NCI-H1417 (cell line): ENCODE results near the gene H19.

Experiments
- DNase-seq, 3 experiments: peaks; one replicate each; lab custom pipeline; 2025; lab: John Stamatoyannopoulos, UW

The H19 gene

DNA sequence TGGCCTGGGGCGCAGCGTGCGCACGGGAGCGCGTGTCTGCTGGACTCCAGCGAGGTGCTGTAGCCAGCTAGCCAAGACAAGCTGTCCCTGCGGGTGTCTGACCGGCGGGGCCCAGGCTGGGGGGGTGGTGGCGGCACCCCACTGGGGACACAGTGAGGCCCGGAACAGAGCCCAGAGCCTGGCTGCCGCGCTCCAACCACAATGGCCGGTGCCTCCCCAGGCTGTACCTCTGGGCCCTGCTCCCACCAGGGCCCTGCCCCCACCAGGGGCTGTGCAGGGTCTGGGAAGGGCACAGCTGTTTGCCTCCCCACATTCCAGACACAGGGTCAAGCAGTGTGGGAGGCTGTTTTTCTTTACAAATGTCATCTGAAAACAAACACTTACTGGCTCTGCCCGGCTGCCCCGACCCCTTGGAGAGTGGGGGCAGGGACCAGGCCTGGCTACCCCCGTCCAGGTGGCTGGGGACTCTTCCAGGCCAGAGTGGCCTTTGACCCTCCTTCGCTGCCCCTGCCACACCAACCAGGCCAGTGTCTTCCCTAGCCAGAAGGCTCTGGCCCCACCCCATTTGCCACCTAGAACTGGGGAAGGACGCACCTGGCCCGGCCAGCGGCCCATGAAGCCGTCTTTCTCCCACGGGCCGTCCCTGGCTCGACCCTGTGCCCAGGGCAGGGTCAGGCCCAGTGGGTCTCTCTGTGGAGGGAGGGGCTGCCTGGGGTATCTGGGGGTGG lies 14.6 kb downstream of the H19 start:
- no peak for DNase-seq

DNA sequence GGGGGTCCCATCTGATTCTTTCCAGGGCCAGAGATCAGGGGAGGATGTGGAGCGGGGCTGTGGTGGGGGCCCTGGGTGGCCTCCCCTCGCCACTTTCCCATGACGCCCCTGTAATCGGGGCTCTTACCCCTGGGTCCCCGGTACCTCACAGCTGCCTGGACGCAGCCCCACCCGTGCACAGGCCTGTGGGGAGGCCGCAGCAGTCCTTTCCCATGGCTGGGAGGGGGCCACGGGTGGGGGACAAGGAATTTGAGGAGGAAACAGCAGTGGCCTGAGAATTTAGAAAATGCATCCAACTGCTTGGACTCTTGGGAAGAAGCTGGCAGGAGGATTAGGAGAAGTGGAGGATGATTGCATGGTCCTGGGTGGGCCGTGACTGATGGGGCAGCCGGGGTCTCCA lies 18.0 kb downstream of the H19 start:
- DNase-seq: no peak

DNA sequence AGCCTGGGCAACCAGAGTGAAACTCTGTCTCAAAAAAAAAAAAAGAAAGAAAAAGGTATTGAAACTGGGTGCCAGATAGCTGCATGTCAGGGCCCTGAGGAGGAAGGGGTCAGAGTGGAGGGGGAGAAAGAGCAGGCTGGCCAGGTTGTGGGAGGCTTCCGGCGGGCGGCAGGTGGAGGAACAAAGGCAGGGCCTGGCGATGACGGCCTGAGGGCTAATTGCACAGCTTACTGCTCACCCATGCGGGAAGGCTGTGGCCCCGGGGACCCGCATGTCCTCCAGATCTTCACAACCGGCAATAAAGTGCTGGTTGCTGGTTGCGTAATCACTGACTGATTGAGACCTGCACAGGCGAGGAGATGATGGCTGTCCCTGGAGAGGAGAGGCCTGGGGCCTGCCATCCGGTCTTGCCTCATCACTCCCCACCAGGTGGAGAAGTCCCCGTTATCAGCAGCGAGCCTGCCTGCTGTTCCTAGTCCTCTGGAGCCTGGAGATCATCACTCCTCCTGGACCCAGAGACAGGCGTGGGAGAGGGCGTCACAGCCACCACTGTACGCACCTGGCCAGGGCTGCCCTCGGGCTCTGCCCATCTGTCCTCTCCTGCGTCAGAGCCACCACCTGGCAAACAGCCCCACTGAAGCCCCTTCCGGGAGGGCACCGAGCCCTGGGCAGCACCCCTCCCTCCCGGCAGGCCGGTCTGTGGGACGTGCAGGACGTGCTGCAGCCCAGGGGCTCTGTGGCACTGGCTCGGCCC lies 18.7 kb downstream of the H19 start:
- no peak for DNase-seq

DNA sequence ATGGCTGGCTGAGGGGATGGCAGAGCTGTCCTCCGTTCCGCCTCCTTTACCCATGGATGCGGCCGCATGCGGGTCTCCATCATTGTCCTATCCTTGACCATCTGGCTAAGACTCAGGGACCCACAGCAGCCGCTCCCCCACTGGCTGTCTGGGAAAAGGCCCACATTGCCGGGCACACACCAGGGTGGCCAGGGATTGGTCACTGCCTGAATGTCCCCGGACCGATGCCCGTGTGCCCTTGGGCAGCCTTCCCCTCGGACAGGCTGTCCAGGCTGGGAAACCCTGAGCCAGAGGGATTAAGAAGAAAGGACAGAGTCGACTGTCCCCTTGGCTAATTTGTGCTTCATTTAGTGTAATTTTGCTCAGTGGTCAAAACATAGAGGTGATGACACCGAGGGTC lies 22.5 kb downstream of the H19 start:
- DNase-seq: no peak

DNA sequence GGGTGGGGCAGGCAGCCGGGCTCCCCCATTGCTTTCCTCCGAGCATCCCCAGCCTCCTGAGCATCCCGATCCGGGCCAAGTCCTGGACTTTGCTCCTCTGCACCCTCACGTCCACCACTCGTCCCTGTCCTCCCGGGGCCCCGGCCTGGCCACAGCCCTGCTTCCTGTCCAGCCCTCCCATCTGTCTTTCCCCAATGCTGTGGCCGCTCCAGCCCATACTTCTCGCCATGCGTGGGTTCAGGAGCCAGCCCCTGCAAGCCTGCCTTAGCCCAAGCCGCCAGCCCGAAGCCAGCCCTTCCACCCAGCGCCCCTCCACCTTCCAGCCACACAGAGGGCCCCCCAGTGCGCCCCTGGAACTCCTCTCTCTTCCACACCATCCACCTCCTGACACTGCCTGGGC lies 26.7 kb downstream of the H19 start:
- no peak for DNase-seq

DNA sequence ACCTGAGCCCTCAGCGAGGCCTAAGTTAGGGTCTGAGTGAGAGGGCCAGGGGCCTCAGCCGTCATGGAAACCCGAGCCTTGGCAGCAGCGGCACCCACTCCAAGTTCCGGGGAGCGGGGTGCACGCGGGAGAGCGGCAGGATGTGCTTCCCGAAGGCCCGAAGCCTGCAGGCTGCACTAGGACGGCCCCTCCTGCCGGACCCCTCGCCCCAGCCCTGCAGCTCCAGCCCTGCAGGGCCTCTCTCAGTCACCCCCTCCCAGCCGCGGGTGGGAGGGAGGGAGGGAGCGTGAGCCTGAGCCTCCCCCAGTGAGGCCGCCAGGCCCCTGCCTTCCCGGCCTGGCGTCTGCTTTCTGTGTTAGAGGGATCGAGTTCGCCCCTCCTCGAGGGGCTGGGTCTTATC lies 27.9 kb downstream of the H19 start:
- no peak for DNase-seq

DNA sequence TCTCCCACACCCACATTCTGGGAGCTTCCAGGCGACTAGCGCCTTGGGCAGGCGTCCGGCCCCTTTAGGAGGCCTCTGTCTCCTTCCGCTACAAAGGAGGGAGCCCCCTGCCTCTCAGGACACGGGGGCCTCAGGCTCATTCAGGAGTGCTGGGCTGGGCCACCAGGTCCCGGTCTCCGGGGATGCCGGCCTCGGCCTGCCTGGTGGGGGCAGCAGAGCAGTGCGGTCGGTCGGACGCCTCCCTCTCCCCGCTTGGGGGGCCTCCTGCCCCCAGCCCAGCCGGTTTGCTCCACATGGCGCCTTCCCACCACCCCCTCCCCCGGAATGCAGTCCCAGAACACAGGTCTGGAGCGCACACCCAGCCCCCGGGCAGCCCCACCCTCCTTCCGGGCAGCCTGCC lies 28.6 kb downstream of the H19 start:
- DNase-seq: no peak

DNA sequence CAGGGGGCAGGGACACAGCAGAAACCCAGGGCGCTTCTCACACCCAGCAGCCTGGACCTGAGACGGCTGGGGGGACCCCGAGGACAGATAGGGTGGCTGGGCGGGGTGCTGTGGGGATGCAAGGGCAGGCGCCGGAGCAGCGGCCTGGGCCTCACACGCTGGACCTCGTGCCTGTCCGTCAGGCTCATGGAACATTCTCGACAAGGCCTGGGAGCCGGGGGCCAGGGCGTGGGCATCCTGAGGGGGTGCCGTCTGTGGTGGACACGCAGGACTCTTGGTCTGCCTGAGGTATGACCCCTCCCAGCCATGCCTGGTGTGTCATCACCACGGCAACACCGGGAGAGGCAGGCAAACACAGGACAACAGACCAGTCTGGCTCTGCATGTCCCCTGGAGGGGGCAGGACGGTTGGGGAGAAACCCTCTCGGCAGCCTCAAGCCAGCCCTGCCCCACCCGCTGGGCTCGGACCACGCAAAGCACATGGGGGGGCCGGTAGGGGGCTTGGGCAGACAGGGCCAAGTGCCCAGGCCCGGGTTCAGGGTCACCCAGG lies 29.1 kb downstream of the H19 start:
- no peak for DNase-seq

DNA sequence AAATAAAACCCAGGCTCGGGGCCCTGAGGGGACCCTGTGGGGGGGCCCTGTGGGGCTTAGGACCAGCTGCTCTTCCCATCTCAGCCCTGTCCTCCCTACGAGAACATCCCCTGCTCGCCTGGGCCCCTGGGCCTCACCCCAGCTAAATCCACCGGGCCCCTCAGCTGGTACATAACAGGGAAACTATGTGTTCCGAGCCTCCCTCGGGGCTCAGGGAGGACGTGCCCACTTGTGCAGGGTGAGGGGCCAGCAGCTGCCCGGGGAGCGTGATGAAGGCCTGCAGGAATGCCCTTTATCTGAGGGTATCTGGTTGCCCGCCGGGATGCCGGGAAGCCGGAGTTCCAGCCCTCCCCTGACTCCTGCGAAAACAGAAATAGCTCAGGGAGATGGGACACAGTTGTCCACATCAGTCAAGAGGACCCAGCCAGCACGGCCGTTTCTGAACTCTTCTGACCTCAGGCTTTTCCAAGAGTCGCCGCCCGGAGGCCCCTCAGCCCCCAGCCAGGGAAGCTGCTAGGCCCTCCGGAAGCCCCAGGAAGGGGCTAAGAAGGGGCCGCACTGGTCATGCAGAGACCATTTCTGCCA lies 29.9 kb downstream of the H19 start:
- no peak for DNase-seq

DNA sequence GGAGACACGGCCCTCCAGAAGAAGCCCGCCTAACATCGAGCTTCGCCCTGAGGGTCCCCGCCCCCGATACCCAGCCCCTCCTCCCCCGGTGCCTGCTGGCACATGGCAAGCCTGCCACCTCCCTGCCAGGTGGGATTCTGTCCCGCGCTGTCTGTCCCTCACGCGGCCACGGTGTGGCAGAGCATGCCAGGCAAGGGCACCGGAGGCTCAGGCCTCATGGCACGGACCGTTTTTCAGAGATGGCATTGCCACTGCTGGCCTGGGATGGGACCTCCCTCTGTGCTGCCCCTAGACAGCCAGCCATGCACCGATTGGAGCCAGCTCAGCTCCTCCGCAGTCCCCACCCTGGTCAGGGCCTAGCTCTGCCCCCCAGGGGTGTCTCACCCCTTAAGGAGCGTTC lies 31.1 kb downstream of the H19 start:
- DNase-seq: no peak

DNA sequence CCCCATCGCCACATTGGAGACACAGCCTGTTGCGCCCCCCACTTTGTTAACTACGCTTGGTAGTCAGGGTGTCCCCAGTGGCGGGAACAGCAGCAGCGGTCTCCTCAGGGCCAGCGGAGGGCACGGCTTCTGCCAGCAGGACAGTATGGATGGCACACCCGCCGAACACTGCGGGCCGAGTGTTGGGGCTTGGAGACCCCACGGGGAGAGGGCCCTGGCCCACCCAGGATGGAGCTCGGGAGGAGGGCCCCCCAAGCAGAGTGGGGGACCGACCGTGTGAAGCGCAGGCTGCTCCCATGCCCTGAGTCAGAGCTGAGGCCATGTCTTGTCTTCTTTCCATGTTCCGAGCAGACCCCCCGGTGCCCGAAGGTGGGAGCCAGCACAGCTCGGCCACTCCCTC lies 32.7 kb downstream of the H19 start:
- DNase-seq: no peak

DNA sequence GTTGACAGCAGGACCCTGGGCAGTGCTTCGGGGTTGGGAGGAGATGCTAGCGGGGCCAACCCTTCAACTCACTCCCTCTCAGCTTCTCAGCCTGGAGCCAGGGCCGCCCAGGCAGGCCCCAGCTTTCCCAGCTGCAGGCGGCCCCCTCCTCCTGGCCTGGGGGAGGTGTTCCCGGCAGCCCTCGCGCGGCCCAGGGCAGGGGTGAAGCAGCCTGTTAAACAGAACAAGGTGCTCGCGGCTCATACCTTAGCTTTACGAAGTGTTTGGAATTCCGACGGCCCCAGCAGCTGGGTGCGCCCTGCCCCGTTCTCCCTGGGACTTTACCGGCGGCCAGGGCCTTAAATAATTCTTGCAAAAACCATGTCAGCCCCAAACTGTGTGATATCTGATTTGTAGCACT lies 33.3 kb downstream of the H19 start:
- DNase-seq: no peak

DNA sequence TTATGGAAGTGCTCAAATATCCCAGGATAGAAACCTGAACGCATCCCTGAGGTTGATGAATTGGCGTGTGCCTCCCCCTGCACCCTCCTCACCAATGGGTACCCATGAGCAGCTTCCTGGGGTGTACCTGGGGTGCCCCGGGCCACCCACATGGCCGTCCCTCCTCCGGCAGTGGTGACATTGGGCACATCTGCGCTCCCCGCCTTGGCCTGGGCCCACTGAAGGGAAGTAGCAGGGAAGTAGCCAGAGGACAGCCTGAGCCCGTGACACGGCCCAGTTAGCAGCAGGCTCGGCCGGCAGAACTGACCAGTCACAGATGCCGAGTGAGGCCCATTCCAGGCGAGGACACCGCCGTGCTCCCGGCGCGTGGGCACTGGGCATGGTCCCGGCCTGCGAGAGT lies 33.8 kb downstream of the H19 start:
- DNase-seq: no peak

DNA sequence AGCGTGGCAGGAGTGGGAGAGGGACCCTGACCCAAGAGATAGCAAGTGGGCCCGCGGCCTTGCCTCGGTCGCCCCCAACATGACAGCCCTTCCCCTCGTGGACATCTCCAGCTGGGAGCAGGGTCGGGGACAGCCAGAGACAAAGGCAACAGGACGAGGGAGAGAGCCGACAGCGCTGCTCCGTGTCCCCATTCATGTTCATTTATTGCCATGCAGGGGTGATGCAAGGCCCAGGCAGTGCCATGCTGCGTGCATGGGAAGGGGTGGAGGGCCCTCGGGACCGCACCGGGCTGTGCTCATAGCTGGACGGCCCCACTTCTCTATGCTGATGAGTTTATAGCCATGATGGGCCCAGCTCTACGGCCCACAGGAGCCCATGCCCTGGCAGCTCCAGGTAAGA lies 37.9 kb downstream of the H19 start:
- DNase-seq: no peak

DNA sequence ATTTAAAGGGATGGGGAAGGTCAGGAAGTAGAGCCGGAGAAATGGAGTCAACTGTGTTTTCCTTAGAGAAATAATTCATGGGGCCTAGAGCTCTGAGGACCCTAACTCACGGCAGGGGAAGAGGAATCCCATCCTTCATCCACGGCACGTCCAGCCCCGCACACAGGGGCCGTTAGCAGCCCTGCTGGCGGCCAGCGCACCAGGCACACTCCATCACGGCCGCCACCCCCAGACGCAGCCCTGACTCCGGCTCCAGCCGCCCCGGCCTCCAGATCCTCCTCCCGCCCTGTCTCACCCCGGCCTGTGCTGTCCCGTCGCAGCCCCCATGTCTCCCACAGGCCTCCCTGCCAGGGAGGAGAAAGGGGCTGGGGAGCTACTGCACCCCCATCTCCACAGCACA lies 39.3 kb downstream of the H19 start:
- DNase-seq: no peak

DNA sequence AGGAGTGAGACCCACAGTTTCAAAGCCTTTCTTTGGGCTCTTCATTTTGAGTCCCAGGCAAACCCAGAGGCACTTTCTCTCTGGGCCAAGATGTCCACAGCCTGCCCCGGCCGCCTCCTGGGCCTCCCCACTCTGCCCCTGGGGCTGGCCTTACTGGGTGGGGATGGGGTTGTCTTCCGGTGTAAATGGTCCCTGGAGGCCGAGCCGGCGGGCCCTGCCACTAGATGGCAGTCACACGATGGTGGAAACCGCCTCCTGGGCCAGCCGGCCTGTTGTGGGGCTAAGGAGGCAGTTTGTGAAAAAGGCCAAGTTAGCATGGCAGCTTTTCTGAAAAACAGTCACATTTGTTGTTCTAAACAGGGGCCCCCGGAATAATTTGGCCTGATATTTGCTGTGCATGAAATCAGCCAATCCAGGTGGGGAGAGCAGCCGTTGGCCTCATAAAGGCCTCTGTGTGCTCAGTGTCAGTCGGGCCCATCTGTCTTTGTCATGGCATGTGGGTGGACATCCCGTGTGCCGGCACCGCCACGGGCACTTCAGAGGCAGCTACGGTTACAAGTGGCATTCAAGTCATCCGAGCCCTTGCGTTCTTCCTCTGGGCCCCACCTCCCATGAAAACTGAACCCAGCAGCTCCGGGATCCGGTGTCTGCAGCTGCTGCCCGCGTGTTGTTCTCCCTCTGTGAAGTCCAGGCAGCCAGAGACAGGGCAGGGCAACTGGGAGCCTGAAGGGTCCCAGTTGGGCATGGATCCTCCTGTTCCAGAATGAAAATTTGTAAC lies 44.0 kb downstream of the H19 start:
- peak in 1 of 3 experiments; percentile 14 for DNase-seq

DNA sequence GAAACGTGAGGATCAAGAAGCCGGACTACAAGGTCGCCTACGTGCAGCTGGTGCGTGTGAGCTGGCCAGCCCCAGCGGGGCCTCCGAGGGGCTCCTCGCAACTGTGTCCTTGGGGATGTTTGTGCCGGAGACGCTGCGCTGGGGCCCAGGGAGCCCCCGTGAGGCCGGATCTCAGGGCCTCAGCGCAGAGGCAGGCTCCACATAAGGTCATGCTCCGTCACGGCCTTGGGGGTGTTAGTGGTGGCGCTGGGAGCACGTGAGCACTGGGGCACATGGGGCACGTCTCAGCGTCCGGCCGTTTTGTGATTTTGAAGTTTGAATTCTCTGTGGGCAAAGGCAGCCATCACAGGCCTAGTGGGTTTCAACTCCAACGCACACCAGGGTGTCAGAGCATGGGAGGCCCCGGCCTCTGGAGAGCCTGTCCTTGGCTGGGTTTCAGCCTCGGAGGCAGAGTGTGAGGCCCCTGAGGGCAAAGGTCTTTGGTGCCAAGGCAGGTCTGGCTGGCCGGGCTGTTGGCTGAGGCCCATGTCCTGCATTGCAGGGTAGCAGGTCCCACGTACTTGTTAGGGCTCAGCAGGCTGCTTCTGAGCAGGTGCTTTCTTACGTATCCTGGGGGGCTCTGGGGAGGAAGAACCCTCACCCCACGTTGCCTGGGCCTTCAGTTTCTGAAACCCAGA lies 44.7 kb downstream of the H19 start:
- no peak for DNase-seq

DNA sequence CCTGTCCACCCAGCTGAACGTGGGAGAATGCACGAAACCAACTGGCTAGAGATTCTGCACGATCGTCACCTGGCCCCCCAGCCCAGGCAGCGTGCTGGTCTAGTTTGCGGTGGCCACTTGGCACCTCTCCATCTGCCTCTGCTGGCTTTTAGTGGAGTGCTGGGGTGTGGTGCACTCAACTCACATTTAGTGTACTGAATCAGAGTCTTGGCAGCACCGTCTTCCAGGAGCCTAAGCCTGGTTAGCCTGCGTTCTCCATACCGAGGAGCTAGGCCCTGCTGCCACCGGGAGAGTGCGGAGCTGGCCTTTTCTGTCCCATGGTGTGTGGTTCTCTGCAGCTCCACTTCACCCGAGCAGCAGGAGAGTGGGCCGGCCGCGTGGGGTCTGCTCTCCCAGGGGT lies 47.7 kb downstream of the H19 start:
- no peak for DNase-seq

DNA sequence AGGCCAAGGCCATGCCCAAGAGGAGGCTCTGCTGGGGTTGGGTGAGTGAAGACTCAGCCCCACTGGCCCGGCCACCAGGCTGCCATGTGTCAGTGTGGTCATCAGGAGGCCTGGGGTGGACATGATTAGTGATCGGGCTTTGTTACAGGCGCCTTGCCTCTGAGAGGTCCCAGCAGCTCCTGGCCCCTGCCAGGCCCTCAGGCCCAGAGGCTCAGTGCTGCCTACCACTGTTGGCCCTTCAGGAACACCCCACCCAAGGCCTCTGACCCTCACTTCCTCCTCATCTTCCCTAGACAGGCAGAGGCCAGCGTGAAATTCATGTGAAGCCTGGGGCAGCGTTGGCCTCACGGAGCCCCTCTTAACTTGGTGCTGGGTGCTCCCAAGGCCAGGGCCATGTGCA lies 48.3 kb downstream of the H19 start:
- no peak for DNase-seq

DNA sequence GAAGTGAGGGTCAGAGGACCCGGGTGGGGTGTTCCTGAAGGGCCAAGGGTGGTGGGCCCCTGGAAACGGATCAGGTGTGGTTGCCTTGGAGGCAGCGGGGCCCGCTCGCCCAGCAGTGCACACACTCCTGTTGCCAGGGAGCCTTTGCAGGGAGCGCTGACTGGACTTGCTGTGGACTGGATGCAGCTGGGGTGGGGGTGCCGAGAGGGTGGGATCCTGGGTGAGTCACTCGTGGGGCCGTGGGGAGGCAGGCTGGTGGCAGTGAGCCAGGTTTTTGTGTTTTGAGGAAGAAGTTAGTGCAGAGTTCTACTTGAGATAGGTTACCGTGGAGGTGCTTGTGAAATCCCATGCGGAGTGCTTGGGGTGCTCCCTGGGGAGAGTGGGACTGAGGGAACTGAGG lies 49.3 kb downstream of the H19 start:
- no peak for DNase-seq

DNA sequence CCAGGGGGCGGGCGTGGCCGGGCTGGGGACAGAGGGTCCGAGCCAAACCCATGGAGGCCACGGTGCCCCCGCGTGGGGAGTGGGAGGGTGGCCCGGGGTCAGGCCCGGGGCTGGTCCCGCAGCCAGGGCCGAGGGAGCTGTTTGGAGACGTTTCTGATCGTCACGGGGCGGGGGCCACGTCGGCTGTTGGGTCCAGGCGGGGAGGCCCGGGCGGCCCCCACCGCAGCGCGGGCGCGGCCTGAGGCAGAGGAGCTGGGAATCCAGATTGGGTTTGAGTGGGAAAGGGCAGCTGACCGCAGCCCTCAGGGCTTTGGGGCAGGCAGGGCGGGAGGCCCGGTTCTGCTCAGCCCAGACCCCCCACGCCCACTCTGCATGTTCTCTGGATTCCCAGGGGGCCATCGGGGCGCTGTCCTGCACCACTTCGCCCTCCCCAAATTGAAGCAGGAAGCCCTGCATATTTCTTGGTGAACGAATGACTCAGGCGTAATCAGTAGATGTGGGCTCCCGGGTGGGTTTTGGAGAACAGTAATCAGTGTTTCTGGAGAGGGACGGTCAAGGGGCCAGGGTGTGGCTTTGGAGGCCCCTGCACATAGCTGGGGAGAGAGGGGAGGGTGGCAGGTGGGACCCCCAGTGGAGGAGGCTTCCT lies 49.9 kb downstream of the H19 start:
- DNase-seq: no peak
